ENCODE measurements around the gene ATXN7L1.

ATXN7L1 gene

DNA sequence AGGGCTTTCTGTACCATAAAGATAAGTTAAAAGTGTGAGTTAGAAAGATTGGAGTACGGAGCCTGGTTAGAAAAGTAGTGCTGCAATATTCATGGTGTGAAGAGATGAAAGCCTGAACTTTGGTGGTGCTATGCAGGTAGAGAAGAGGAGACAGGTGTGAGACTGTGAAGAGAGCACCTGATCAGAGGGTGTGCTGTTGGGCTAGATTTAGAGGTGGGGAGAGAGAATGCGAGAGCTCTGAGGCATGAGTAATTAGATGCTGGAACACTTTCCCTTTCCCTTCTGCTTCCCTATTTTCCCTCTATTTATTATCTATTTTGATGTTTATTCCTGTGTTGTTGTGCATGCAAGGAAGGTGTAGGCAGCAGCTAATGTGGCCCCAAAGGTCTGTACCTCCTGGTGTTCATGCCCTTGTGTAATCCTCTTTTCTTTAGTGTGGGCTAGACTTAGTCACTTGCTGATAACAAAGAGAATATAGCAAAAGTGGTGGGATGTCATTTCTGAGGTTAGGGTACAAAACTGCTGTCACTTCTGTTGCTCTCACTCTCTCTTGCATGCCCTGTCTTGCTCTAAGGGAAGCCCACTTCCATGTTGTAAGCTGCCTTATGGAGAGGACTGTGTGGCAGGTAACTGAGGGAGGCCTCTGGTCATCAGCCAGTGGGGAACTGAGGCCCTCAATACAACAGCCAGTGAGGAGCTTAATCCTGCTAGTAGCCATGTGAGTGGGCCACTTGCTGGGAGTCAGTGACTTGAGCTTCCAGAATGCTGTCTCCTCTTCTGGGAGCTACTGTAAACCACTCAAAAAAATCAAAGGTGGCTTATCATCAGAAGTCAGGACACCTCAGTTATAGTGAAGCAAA lies 2.6 kb upstream of the ATXN7L1 start:
- TF ChIP-seq, protein P1, sequence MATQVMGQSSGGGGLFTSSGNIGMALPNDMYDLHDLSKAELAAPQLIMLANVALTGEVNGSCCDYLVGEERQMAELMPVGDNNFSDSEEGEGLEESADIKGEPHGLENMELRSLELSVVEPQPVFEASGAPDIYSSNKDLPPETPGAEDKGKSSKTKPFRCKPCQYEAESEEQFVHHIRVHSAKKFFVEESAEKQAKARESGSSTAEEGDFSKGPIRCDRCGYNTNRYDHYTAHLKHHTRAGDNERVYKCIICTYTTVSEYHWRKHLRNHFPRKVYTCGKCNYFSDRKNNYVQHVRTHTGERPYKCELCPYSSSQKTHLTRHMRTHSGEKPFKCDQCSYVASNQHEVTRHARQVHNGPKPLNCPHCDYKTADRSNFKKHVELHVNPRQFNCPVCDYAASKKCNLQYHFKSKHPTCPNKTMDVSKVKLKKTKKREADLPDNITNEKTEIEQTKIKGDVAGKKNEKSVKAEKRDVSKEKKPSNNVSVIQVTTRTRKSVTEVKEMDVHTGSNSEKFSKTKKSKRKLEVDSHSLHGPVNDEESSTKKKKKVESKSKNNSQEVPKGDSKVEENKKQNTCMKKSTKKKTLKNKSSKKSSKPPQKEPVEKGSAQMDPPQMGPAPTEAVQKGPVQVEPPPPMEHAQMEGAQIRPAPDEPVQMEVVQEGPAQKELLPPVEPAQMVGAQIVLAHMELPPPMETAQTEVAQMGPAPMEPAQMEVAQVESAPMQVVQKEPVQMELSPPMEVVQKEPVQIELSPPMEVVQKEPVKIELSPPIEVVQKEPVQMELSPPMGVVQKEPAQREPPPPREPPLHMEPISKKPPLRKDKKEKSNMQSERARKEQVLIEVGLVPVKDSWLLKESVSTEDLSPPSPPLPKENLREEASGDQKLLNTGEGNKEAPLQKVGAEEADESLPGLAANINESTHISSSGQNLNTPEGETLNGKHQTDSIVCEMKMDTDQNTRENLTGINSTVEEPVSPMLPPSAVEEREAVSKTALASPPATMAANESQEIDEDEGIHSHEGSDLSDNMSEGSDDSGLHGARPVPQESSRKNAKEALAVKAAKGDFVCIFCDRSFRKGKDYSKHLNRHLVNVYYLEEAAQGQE (IDR thresholded peaks at IDR 0.05; ENCODE audit: low read depth): no peak
- TF ChIP-seq EGR1 (IDR thresholded peaks at IDR 0.05) (no peak), FOXM1 (IDR thresholded peaks at IDR 0.05; ENCODE audit: borderline replicate concordance, low read depth) (no peak), RAD21 (IDR thresholded peaks at IDR 0.05; ENCODE audit: low read depth) (no peak), TAF1 (IDR thresholded peaks at IDR 0.05; ENCODE audit: low read depth) (no peak), TCF12 (IDR thresholded peaks at IDR 0.05; ENCODE audit: low read depth) (no peak), CEBPB (IDR thresholded peaks at IDR 0.05) (no peak), EP300 (IDR thresholded peaks at IDR 0.05; ENCODE audit: borderline replicate concordance) (no peak), TEAD4 (IDR thresholded peaks at IDR 0.05) (no peak), YY1 (IDR thresholded peaks at IDR 0.05; ENCODE audit: low read depth) (no peak)
- TF ChIP-seq, protein P2, sequence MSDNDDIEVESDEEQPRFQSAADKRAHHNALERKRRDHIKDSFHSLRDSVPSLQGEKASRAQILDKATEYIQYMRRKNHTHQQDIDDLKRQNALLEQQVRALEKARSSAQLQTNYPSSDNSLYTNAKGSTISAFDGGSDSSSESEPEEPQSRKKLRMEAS (IDR thresholded peaks at IDR 0.05): no peak
- TF ChIP-seq, protein P3, sequence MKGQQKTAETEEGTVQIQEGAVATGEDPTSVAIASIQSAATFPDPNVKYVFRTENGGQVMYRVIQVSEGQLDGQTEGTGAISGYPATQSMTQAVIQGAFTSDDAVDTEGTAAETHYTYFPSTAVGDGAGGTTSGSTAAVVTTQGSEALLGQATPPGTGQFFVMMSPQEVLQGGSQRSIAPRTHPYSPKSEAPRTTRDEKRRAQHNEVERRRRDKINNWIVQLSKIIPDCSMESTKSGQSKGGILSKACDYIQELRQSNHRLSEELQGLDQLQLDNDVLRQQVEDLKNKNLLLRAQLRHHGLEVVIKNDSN (IDR thresholded peaks at IDR 0.05): no peak

DNA sequence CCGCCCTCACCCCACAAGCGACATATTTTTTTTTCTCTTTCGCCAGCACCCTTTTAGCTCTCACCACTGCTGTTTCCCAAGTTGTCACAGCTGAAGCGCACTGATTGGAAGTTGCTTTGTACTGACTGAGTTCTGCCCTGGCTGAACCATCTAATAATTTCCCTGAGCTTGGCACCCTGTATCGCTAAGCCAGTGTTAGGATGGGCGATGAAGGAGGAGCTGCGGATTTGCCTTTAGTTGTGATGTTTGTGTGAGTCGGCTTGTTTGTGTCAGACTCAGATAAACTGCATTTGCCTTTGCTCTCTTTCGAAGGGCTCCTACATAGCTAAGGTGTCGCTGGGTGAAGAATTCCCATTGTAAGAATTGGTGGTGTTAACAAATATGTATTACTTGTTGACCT lies 1.3 kb upstream of the ATXN7L1 start:
- TF ChIP-seq CEBPB (IDR thresholded peaks at IDR 0.05): no peak
- TF ChIP-seq FOXM1 (IDR thresholded peaks at IDR 0.05; ENCODE audit: borderline replicate concordance, low read depth): no peak
- TF ChIP-seq, protein P1 (IDR thresholded peaks at IDR 0.05; ENCODE audit: low read depth): no peak
- TF ChIP-seq EP300 (IDR thresholded peaks at IDR 0.05; ENCODE audit: borderline replicate concordance): no peak
- TF ChIP-seq RAD21 (IDR thresholded peaks at IDR 0.05; ENCODE audit: low read depth): no peak
- TF ChIP-seq EGR1 (IDR thresholded peaks at IDR 0.05): no peak
- no peak for TF ChIP-seq TCF12 (IDR thresholded peaks at IDR 0.05; ENCODE audit: low read depth)
- TF ChIP-seq YY1 (IDR thresholded peaks at IDR 0.05; ENCODE audit: low read depth): no peak
- TF ChIP-seq ZBTB7A (IDR thresholded peaks at IDR 0.05; ENCODE audit: low read depth): no peak
- TF ChIP-seq TAF1 (IDR thresholded peaks at IDR 0.05; ENCODE audit: low read depth): no peak
- TF ChIP-seq NFIC (IDR thresholded peaks at IDR 0.05): no peak
- TF ChIP-seq, protein P2 (IDR thresholded peaks at IDR 0.05): no peak

DNA sequence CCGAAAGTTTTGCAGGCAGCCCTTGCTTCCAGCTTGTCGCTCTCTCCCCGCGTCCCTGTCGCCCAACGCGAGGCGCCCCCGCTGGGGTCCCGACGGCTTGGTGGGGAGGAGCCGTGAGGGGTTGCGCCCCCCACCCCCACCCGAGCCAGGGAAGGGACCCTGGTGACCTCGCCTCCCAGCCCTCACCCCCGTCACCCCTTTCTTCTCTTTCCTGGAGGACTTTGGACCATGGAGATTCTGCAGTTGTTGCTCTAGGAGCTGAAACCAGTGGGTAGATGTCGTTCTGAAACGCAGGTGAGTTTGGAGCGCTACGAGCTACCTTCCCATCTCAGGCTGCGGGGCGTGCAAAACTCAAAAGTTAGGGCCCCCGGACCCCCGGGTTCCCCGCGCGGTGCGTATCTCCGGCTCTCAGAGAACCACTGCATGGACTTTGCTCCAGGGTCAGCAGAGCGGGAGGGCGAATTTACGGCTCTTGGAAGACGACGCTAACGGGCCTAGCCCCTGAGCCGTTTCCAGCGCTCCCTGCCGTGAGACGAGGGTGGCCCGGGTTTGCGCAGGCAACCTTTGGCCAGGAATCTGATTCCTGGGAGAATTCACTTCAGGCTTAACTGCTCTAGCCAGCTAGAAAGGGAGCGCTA lies 684 bp upstream of the ATXN7L1 start:
- TF ChIP-seq, protein P2 (IDR thresholded peaks at IDR 0.05): no peak
- TF ChIP-seq ZBTB7A (IDR thresholded peaks at IDR 0.05; ENCODE audit: low read depth): peak; percentile 86

DNA sequence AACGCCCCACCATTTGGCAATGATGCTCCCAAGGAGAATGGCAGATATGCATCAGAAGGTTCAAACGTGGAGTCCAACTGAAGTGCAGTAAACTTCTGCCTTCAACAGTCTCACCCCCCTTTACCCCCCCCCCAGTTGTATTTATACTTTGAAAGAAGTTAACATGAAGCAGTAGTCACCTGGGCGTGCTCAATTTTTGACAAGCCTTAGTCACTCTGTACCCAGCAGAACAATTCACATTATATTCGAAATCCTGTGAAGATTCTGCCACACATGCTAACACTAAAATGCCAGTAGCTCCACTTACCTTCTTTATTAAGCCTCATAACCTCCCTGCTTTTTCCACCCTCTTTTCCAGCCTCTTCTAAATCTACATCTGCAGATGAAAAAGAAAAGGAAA lies 894 bp downstream of the ATXN7L1 start:
- TF ChIP-seq ZBTB7A (IDR thresholded peaks at IDR 0.05; ENCODE audit: low read depth) (no peak), NFIC (IDR thresholded peaks at IDR 0.05) (no peak), EGR1 (IDR thresholded peaks at IDR 0.05) (no peak), FOXM1 (IDR thresholded peaks at IDR 0.05; ENCODE audit: borderline replicate concordance, low read depth) (no peak), CEBPB (IDR thresholded peaks at IDR 0.05) (no peak), YY1 (IDR thresholded peaks at IDR 0.05; ENCODE audit: low read depth) (no peak), TAF1 (IDR thresholded peaks at IDR 0.05; ENCODE audit: low read depth) (no peak), TEAD4 (IDR thresholded peaks at IDR 0.05) (no peak), CREB1 (IDR thresholded peaks at IDR 0.05; ENCODE audit: low read depth) (no peak)
- TF ChIP-seq, protein P1 (IDR thresholded peaks at IDR 0.05; ENCODE audit: low read depth): no peak
- TF ChIP-seq, protein P2 (IDR thresholded peaks at IDR 0.05): no peak

All from Ishikawa (cell line).